Limb (tissue), 2 donors: ENCODE results near the gene CCNT2.
A peak's percentile ranks its signal among the peaks of the same experiment; 100 is the strongest.
"Not testable (repeated sequence)": the region's sequence is repeated elsewhere in the genome, so short reads cannot be mapped to it uniquely, and the experiment has no call there.

Source experiments
- DNase-seq, 2 donors: peaks; one replicate each; pipeline ENCODE4 v3.0.0-alpha.2; 2016; ENCODE audit errors: extremely low spot score in 2 of 2

The CCNT2 gene

DNA sequence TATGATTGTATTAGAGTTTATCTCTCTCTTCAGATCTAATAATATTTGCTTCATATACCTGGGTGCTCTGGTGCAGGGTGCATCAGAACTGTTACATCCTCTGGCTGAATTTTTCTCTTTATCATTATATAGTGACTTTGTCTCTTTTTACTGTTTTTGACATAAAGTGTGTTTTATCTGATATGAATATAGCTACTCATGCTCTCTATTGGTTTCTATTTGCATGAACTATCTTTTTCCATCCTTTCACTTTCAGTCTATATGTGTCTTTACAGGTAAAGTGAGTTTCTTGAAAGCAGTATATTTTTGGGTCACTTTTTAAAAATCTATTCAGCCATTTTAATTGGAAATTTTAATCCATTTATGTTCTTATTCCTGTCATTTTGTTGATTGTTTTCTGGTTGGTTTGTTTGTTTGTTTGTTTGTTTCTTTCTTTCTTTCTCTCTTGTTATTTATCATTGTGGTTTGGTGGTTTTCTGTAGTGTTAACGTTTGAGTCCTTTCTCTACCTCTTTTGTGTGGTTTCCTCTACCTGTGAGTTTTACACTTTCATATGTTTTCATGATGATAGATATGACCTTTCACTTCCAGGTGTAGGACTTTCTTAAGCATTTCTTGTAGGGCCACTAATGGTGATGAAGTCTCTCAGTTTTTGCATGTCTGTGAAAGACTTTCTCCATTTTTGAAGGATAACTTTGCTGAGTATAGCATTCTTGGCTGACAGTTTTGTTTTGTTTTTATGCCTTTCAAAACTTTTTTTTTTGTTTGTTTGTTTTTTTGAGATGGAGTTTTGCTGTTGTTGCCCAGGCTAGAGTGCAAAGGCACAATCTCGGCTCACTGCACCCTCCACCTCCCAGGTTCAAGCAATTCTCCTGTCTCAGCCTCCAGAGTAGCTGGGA is 54.9 kb downstream of the CCNT2 start:
- DNase-seq, result no peak

DNA sequence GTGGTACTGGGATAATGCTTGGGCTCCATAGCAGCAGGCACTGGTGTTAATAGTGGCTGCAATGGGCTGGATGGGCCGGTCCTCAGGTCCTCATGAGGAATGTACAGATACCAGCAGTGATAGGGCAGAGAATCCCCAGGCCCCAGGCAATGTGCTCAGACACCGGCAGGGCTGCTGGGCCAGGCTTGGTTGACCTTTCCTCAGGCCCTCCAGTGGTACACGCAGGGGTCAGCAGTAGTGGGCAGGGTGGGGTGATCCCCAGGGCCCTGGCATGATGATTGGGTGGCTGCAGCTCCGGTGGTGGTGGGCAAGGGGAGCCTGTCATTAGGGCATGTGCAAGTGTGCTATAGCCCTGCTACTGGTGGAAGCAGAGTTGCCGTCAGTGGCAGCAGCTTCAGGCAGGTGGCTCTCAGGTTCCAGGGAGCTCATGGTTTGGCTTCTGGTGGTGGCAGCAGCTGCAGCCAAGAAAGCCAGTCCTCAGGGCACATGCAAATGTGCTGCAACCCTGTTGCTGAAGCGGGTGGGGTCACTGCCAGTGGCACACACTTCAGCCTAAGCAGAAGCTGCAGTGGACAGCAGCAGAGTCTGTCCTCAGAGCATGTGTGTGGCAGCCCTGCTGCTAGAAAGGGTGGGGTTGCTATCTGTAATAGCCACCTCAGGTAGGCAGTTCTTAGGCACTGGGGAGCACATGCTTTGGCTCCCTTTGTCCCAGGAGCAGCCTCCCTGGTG is 56.8 kb downstream of the CCNT2 start:
- no peak for DNase-seq

DNA sequence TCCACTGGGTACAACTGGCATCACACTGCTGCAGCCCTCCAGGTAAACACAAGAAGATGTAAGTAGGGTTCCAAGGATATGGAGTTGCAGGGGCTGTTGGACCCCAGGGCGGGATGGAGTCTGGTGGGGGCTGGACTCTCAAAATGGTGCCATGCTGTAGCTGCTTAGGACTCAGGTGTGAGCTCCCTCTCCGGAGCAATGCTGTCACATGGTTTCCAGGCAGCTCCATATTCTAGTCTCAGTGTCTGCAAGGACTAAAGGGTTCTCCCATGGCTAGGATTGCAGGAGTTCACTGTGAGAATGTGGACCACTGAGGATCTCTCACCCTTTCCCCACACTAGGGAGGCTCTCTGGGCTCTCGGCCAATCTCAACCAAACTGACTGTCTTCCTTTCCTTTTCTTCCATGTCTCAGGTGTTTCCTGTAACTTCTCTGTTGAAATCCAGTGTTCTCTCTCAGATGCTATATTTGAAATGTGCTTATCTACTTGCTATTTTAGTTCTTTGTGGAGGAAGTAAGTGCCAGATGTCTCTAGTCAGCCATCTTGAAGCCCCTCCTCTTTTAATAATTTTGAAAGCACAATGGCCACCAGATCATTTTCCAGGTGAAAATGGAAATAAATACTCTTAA is 57.6 kb downstream of the CCNT2 start:
- no peak for DNase-seq

DNA sequence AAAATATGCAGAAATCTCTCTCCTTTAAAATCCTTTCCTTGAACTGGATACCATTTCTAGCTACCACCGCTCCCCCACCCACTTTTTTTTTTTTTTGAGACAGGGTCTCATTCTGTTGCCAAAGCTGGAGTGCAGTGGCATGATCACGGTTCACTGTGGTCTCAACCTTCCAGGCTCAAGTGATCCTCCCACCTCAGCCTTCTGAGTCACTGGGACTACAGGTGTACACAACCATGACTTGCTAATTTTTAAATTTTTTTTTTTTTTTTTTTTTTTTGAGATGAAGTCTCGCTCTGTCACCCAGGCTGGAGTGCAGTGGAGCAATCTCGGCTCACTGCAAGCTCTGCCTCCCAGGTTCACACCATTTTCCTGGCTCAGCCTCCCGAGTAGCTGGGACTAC is 58.5 kb downstream of the CCNT2 start:
- not testable (repeated sequence) for DNase-seq

DNA sequence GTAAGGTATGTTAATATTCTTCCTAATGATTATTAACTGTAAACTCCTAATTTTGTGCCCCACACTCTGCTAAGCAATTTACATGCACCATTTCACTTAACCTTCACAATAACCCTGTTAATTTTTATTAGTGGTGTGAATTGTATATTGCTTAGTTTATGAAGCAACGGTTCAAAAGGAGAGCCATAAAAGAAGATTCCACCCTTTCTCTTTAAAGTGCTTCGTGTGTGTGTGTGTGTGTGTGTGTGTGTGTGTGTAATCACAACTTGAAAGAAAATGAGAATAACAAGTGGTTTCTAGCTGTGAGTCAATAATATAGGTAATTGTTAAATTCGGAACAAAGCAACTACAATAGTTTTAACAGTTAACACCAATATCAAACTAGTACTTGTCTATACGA is 60.6 kb downstream of the CCNT2 start:
- DNase-seq, result no peak

DNA sequence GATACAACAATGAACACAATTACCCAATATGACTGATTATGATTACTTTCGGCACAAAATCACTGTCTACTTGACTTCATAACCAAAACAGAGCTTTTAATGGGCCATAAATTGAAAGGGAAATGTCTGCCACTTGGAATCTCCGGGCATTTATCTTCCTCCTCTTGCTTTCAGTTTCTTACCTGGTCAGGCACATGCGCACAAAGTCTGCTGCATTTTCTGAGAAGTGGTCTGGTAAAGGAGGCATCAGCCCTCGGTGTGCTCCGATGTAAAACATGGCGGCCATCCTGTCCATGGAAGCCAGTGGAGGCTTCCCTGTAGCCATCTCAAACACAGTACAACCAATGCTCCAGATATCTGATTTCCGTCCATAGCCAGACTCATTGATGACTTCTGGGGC is 62.0 kb downstream of the CCNT2 start:
- DNase-seq, result no peak

DNA sequence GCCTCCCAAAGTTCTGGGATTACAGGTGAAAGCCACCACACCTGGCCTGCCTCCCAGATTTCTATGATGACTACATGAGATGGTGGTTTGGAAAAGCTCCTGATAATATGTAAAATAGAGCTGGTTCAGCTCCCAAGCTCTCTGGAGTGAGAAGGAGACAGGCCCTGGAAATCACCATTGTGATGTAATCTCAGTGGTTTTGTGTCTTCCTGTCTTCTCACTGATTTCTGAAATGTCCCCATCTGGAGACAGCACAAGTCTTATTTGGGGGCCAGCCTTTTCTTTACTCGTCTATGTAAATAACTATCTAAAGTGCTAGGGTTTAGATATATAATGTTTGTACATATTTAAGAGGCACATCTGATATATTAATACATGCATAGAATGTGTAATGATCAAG is 64.0 kb downstream of the CCNT2 start:
- DNase-seq, result no peak

DNA sequence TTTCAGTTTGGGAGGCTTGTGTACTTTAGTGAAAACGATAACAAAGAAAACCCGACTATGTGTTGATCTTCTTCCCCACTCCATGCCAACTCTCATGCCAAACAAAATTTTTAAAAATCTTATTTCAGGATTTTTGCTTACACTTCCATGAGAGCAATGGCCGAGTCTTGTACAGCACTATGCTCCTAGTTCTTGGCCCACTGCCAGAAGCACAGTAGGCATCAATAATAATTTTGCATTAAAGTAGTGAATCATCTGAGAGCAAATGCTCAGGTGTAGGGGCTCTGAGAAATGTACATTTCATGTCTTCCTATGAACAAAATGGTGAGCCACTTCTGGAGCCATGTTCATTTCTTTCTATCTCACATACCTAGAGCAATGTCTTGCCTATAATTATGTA is 66.4 kb downstream of the CCNT2 start:
- no peak for DNase-seq

DNA sequence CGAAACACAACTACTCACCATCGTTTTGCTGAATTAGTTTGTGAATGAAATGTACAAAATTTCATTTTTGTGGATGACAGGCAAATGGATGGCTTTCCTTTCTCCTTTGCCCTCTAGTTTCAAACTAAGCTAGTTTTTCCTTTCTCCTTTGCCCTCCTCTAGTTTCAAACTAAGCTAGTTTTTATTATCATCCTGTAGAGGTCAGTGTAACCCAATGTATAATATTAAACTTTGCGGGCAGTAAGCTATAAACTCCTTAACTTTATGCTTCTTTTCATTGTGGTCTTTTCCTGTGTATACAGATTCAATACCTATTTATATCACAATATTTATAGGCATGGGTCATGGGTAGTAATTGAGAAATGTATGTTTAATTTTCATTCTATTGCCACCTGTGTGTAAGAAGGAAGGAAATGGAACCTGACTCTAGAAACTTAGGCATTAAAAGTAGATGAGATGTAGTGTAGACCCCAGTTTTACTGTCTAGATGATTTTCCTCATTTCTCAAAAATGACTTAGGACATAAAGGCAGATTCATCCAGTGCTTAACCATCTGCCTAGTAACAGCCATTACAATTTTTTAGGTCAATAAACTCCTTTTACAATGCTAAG is 70.5 kb downstream of the CCNT2 start:
- peak in 1 of 2 donors; percentile 49 for DNase-seq

DNA sequence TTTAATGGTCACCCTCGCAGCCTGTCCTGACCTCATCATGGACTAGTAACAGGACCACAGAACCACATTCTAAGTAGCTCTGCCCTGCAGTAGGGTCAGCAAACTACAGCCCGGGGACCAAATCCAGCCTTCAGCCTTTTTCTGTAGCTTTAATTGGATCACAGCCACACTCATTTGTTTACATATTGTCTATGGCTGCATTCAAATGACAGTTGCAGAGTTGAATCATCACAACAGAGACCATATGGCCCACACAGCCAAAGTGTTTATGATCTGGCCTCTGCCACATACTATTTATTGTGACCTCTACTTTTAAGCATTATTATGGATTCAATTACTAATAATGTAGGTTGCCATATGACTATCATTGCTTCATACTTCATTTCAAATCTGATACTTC is 80.9 kb downstream of the CCNT2 start:
- DNase-seq, result no peak

DNA sequence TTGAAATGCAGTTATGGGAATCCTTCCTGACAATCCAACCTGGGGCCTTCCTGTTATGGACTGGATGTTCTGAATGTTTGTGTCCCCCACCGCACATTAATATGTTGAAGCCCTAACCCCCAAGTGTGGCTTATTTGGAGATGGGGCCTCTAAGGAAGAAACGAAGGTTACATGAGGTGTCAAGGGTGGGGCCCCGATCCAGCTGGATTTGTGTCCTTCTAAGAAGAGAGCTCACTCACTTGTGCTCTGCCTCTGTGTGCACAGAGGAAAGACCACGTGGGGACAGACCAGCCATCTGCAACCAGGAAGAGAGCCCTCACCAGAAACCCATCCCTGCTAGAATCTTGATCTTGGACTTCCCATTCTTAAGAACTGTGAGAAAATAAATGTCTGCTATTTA is 84.2 kb downstream of the CCNT2 start:
- DNase-seq, result no peak

DNA sequence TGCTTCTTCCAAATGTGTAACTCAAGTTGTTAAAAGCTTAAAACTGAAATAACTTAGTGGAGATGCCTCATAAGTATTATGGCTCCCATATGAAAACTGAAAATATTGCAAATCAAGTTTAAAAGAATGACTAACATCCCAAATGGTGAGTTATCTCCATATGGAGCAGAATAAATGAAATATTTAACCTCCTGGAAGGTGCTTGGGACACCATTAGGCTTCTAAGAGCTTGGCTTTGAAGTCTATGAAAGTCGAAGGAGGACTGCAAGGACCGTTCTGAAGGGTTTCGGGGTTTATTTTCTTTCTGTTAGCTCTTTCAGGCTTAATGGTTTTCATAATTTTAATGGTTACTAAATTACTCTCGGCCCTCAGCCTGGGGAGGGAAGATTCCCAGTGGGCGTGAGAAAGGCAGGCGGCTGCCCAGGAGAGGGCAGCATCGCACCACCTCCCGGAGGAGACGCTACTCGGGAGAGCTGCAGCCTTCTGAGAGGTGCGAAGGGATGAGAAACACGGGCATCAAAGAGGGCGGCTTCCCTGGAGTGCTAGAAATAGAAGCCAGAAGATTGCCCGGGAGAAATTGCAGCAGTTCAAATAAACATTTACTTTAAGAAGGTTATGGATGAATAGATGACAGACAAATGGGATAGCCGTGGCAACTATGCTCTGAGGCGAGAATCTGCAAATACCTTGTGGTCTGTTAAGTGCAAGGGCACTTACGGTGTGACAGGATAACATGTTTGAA is 85.6 kb downstream of the CCNT2 start:
- DNase-seq, result peak; percentile 38 to 78

DNA sequence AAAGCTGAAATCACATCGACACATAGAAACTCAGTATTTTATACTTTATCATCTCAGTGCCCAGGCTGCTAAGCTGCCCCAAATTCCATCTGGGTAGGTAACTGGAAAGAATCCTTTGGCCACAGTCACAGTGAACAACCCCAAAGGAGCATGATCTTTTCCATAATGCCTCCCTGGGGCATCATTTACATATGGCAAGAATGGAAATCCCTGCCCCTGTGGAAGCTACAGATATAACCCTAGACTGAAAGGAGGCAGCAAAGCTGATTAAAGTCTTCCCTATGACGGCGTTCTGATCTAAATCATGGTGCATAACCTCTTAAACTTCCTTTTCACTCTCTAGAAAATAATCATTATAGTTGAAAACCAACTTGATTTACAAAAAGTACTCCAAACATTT is 87.1 kb downstream of the CCNT2 start:
- no peak for DNase-seq
